Colonic mucosa (tissue), 4 donors: ENCODE results near the gene NPAP1. TPM values are rescaled to one million over a fixed set of nuclear protein-coding genes. Genes with fewer than 3 reads are reported as not detected.
"Not testable (repeated sequence)": the region's sequence is repeated elsewhere in the genome, so short reads cannot be mapped to it uniquely, and the experiment has no call there.

ENCODE experiments used
- DNase-seq: peaks from one replicate; pipeline ENCODE4 v3.0.0-alpha.2; 2020
- H3K27ac ChIP-seq: fragments of 200-600 bp; one replicate; pipeline ENCODE4 v1.8.0; 2021
- H3K27me3 ChIP-seq: fragments of 200-600 bp; one replicate; pipeline ENCODE4 v1.8.0; 2021
- H3K36me3 ChIP-seq: fragments of 200-600 bp; one replicate; pipeline ENCODE4 v1.8.0; 2021
- H3K4me1 ChIP-seq: fragments of 200-600 bp; one replicate; pipeline ENCODE4 v1.8.0; 2021; ENCODE audit warnings: mild to moderate bottlenecking
- H3K4me3 ChIP-seq: fragments of 200-600 bp; one replicate; pipeline ENCODE4 v1.8.0; 2021
- H3K9ac ChIP-seq, 2 donors: one replicate each; pipeline ENCODE4 v1.7.0; 2013; ENCODE audit warnings: control low read depth in 2 of 2, low read depth in 2 of 2, low read length in 2 of 2
- H3K9me3 ChIP-seq: fragments of 200-600 bp; one replicate; pipeline ENCODE4 v1.8.0; 2021
- intact Hi-C: fragments of 100-400 bp; cut with DNase I; formaldehyde crosslinking; loops from one replicate; pipeline ENCODE4 v1.14.1; 2022
- total RNA-seq, 2 donors: library from RNA; stranded (reverse); fragmentation: NEBNext Ultra II Directional in 1 of 2; extraction: Animal tissue kit (Norgen Biotek cat#: 25700) in 1 of 2; gene quantifications; one replicate each; pipeline ENCODE4 v1.2.1, GENCODE V29; 2021
- TF ChIP-seq, protein P1 (sequence below): fragments of 200-600 bp; IDR thresholded peaks from one replicate; pipeline ENCODE4 v1.8.0; 2022; ENCODE audit warnings: antibody characterized with exemption, mild to moderate bottlenecking
- donor health status: healthy.
- donor health status: DM: no; HTN: no; CAD: no.
- donor health status: DM: no; HTN: no; CAD: no.

The NPAP1 gene
- not detected for total RNA-seq

- no peaks in the 10 kb centered on the region for H3K27me3 ChIP-seq
- no peak within 1 kb of the TSS for H3K27ac ChIP-seq
- H3K9ac ChIP-seq, result no peak within 1 kb of the TSS
- intact Hi-C loops, result loop anchor here (10.0 kb wide), 1 partner anchor 59 kb away; no protein-coding TSS in a partner anchor
- TF ChIP-seq, protein P1, sequence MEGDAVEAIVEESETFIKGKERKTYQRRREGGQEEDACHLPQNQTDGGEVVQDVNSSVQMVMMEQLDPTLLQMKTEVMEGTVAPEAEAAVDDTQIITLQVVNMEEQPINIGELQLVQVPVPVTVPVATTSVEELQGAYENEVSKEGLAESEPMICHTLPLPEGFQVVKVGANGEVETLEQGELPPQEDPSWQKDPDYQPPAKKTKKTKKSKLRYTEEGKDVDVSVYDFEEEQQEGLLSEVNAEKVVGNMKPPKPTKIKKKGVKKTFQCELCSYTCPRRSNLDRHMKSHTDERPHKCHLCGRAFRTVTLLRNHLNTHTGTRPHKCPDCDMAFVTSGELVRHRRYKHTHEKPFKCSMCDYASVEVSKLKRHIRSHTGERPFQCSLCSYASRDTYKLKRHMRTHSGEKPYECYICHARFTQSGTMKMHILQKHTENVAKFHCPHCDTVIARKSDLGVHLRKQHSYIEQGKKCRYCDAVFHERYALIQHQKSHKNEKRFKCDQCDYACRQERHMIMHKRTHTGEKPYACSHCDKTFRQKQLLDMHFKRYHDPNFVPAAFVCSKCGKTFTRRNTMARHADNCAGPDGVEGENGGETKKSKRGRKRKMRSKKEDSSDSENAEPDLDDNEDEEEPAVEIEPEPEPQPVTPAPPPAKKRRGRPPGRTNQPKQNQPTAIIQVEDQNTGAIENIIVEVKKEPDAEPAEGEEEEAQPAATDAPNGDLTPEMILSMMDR, result no peak
- no peaks in the 10 kb centered on the region for H3K9me3 ChIP-seq
- no peak within 1 kb of the TSS for H3K4me3 ChIP-seq
- H3K36me3 ChIP-seq, result no peaks in the 10 kb centered on the region
- no peak for DNase-seq
- H3K4me1 ChIP-seq, result no peaks in the 10 kb centered on the region
Measured at GRCh38 chr15:24675332-24676144, at the start of gene NPAP1. Gene NPAP1, plus strand, starts transcription at chr15:24675775. Its CDS starts 93 bp downstream, at chr15:24675868.

DNA sequence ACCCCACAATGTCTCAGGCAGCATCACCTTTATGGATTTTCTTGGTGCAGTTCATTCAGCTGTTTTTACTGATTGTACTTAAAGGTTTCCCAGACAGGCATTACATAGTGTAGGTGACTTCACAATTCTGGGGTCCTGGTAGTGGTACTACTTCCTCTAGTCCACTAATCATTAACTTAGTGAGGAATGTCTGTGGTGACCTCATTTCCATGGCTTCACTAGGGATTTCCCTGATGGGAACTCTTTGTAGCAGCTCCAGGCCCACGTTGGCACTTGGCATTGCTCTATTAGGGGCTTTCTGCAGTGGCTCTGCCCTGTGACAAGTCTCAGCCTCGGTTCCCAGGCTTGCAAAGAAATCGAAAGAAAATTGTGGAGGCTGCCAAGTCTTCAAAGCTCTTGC is 48.1 kb upstream of the NPAP1 start:
- Histone ChIP-seq H3K9me3 (no peaks in the 10 kb centered on the region), H3K9ac (no peak overlapping the region), H3K36me3 (no peaks in the 10 kb centered on the region), H3K27me3 (no peaks in the 10 kb centered on the region), H3K27ac (no peak overlapping the region), H3K4me3 (no peak overlapping the region), H3K4me1 (no peaks in the 10 kb centered on the region)
- no peak for DNase-seq
- TF ChIP-seq, protein P1, result no peak
- intact Hi-C loops, result no loop called here

DNA sequence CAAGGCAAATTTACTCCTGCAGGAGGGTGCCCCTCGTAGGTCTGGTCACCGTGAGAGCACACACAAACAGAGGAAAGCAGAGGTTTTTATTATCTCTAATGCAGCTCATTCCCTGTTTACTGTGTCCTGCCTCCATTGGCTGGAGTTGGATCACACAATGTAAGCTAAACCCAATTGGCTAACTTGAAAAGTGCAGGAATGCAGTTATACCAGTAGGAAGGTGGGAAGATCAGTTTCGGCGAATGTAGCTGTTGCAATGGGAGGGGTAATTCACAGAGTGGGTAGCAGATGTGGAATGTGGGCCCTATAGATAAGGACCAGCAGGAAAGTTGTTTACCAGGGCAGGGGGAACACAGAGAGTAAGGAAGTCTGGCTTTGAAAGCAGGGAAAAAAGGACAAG is 42.5 kb upstream of the NPAP1 start:
- no peak overlapping the region for H3K9ac ChIP-seq
- no peak for DNase-seq
- TF ChIP-seq, protein P1, result no peak

DNA sequence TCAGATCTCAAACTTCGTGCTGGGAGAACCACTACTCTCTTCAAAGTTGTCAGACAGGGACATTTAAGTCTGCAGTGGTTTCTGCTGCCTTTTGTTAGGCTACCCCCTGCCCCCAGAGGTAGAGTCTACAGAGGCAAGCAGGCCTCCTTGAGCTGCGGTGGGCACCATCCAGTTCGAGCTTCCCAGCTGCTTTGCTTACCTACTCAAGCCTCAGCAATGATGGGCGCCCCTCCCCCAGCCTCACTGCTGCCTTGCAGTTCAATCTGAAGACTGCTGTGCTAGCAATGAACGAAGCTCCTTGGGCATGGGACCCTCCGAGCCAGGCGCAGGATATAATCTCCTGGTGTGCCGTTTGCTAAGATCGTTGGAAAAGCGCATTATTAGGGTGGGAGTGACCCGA is 36.2 kb upstream of the NPAP1 start:
- not testable (repeated sequence) for DNase-seq

More for the DNA sequence above, 42.5 kb upstream of the NPAP1 start:
- H3K36me3 ChIP-seq, result no peaks in the 10 kb centered on the region
- intact Hi-C loops, result no loop called here
- no peaks in the 10 kb centered on the region for H3K4me1 ChIP-seq
- no peak overlapping the region for H3K4me3 ChIP-seq
- no peaks in the 10 kb centered on the region for H3K9me3 ChIP-seq
- H3K27ac ChIP-seq, result no peak overlapping the region
- no peaks in the 10 kb centered on the region for H3K27me3 ChIP-seq

GRCh38 chr15:24645627-24646026 is 29.9 kb upstream of the NPAP1 start:
- H3K4me1 ChIP-seq, result no peaks in the 10 kb centered on the region
- H3K9me3 ChIP-seq, result no peaks in the 10 kb centered on the region
- no peaks in the 10 kb centered on the region for H3K36me3 ChIP-seq
- H3K9ac ChIP-seq, result no peak overlapping the region
- H3K4me3 ChIP-seq, result no peak overlapping the region
- intact Hi-C loops, result no loop called here
- H3K27me3 ChIP-seq, result no peaks in the 10 kb centered on the region
- DNase-seq, result no peak
- H3K27ac ChIP-seq, result no peak overlapping the region
- TF ChIP-seq, protein P1, result no peak

More for the DNA sequence above, 36.2 kb upstream of the NPAP1 start:
- H3K36me3 ChIP-seq, H3K27me3 ChIP-seq, H3K4me3 ChIP-seq, H3K27ac ChIP-seq, H3K4me1 ChIP-seq, H3K9me3 ChIP-seq, intact Hi-C loops, H3K9ac ChIP-seq: not testable (repeated sequence)

GRCh38 chr15:24659622-24660021 is 16.0 kb upstream of the NPAP1 start:
- Histone ChIP-seq H3K9me3 (no peaks in the 10 kb centered on the region), H3K27me3 (no peaks in the 10 kb centered on the region), H3K9ac (no peak overlapping the region), H3K27ac (no peak overlapping the region), H3K4me1 (no peaks in the 10 kb centered on the region), H3K36me3 (no peaks in the 10 kb centered on the region), H3K4me3 (no peak overlapping the region)
- intact Hi-C loops, result no loop called here
- TF ChIP-seq, protein P1, result no peak
- DNase-seq, result no peak
